ENCODE data around the gene PFKFB4.
"Not testable (repeated sequence)": the region's sequence is repeated elsewhere in the genome, so short reads cannot be mapped to it uniquely, and the experiment has no call there.

Gene PFKFB4

GRCh38 chr3:48492461-48493202 is 64.0 kb downstream of the PFKFB4 start:
- DNase-seq, result no peak

GRCh38 chr3:48486952-48487351 is 69.7 kb downstream of the PFKFB4 start:
- DNase-seq, result no peak

GRCh38 chr3:48482822-48483221 is 73.8 kb downstream of the PFKFB4 start:
- not testable (repeated sequence) for DNase-seq

GRCh38 chr3:48480891-48481290 is 75.7 kb downstream of the PFKFB4 start:
- not testable (repeated sequence) for DNase-seq

- no peak for DNase-seq
Observed at GRCh38 chr3:48478626-48479555, 77.7 kb downstream of the PFKFB4 start.

- no peak for DNase-seq
Observed at GRCh38 chr3:48477959-48478520, 78.6 kb downstream of the PFKFB4 start.

GRCh38 chr3:48476426-48477053 is 80.1 kb downstream of the PFKFB4 start:
- no peak for DNase-seq

GRCh38 chr3:48475188-48475587 is 81.4 kb downstream of the PFKFB4 start:
- DNase-seq, result no peak

- no peak for DNase-seq
Observed at GRCh38 chr3:48474619-48475018, 82.0 kb downstream of the PFKFB4 start.

- not testable (repeated sequence) for DNase-seq
Observed at GRCh38 chr3:48474031-48474430, 82.6 kb downstream of the PFKFB4 start.

GRCh38 chr3:48473617-48473952 is 83.0 kb downstream of the PFKFB4 start:
- no peak for DNase-seq

- peak in 13 of 14 donors; percentile 42 to 85 (median 79) for DNase-seq
Observed at GRCh38 chr3:48472923-48473616, 83.5 kb downstream of the PFKFB4 start.

GRCh38 chr3:48472673-48472922 is 84.0 kb downstream of the PFKFB4 start:
- peak in 1 of 14 donors; percentile 63 for DNase-seq

GRCh38 chr3:48470286-48470685 is 86.3 kb downstream of the PFKFB4 start:
- DNase-seq, result peak in 1 of 14 donors; percentile 22

- DNase-seq, result peak in 6 of 14 donors; percentile 14 to 44 (median 26)
Observed at GRCh38 chr3:48469046-48469915, 87.3 kb downstream of the PFKFB4 start.

GRCh38 chr3:48468329-48468731 is 88.3 kb downstream of the PFKFB4 start:
- peak in 1 of 14 donors; percentile 39 for DNase-seq

All from C1 segment of cervical spinal cord (tissue), 14 donors.